ENCODE data around the gene PES1.
"Not testable (repeated sequence)": the region's sequence is repeated elsewhere in the genome, so short reads cannot be mapped to it uniquely, and the experiment has no call there.

PES1 gene

GRCh38 chr22:30553971-30554370, 37.7 kb downstream of the PES1 start:
- no peak for TF ChIP-seq CTCF (IDR thresholded peaks at IDR 0.05; ENCODE audit: low read depth, low read length, missing control alignments)
- no peak overlapping the region for H3K4me3 ChIP-seq (ENCODE audit: low read depth, low read length)
- no peak for DNase-seq (ENCODE audit: low read depth)

GRCh38 chr22:30552719-30553118, 39.0 kb downstream of the PES1 start:
- no peak overlapping the region for H3K4me3 ChIP-seq (ENCODE audit: low read depth, low read length)
- no peak for TF ChIP-seq CTCF (IDR thresholded peaks at IDR 0.05; ENCODE audit: low read depth, low read length, missing control alignments)
- DNase-seq (ENCODE audit: low read depth) = no peak

- H3K4me3 ChIP-seq (ENCODE audit: low read depth, low read length); DNase-seq (ENCODE audit: low read depth): not testable (repeated sequence)
Measured at GRCh38 chr22:30551813-30552212, 39.9 kb downstream of the PES1 start.

- DNase-seq (ENCODE audit: low read depth) = no peak
- no peak for TF ChIP-seq CTCF (IDR thresholded peaks at IDR 0.05; ENCODE audit: low read depth, low read length, missing control alignments)
- no peak overlapping the region for H3K4me3 ChIP-seq (ENCODE audit: low read depth, low read length)
Measured at GRCh38 chr22:30547188-30547587, 44.5 kb downstream of the PES1 start.

- no peak for TF ChIP-seq CTCF (IDR thresholded peaks at IDR 0.05; ENCODE audit: low read depth, low read length, missing control alignments)
- DNase-seq (ENCODE audit: low read depth) = no peak
- no peak within 1 kb of the TSS for H3K4me3 ChIP-seq (ENCODE audit: low read depth, low read length)
Measured at GRCh38 chr22:30546616-30547015, 45.1 kb downstream of the PES1 start, which contains the start of gene SEC14L6. Gene SEC14L6 (minus strand): TSS chr22:30546741. CDS start chr22:30546682, 59 bp downstream.

- H3K4me3 ChIP-seq (ENCODE audit: low read depth, low read length) = no peak overlapping the region
- no peak for TF ChIP-seq CTCF (IDR thresholded peaks at IDR 0.05; ENCODE audit: low read depth, low read length, missing control alignments)
- DNase-seq (ENCODE audit: low read depth) = no peak
Measured at GRCh38 chr22:30542811-30543188, 48.9 kb downstream of the PES1 start.

GRCh38 chr22:30541961-30542810, 49.5 kb downstream of the PES1 start:
- TF ChIP-seq CTCF (IDR thresholded peaks at IDR 0.05; ENCODE audit: low read depth, low read length, missing control alignments) = no peak
- no peak overlapping the region for H3K4me3 ChIP-seq (ENCODE audit: low read depth, low read length)
- DNase-seq (ENCODE audit: low read depth) = no peak

GRCh38 chr22:30541511-30541910, 50.2 kb downstream of the PES1 start:
- H3K4me3 ChIP-seq (ENCODE audit: low read depth, low read length) = not testable (repeated sequence)

More at GRCh38 chr22:30541511-30541910, 50.2 kb downstream of the PES1 start:
- not testable (repeated sequence) for DNase-seq (ENCODE audit: low read depth)
